Measurements from ENCODE around the gene BACH2. TPM values are rescaled to one million over a fixed set of nuclear protein-coding genes. Genes with fewer than 3 reads are reported as not detected.

Gene BACH2
- total and polyA plus RNA-seq, 2 of the 4 experiments (the other 2 are of a cell fraction), result 1.3 to 1.4 TPM

DNA sequence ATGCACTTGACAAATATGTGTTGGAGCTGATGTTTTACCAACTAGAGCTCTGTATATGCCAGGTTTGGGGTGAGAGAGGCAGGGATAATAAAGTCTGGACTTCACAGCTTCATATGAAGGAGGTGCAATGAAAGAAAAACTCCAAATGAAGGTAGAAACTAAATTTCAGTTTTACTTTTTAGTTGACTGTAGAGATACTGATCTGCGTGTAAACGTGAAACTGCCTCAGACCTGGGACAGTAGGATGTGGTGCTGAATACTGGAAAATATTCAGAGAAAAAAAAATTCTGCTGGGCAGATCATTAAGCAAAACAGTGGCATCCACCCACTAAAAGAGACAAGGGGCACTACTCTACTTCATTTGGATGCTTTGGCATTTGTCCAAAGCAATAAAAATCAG is 94.5 kb downstream of the BACH2 start:
- no peak for ATAC-seq (ENCODE audit: low read depth)

More for the DNA sequence above, 94.5 kb downstream of the BACH2 start:
- Histone ChIP-seq H3K9me1 (ENCODE audit: insufficient read depth, low read length) (peaks cover 3% of the 10 kb centered on the region; the same call in 1 of the 2 replicates), H3K9ac (ENCODE audit: low read depth, low read length) (no peak overlapping the region), H2AFZ (replicated peaks; ENCODE audit: low read length, poor library complexity) (no peak overlapping the region), H3K4ac (ENCODE audit: low read depth, low read length) (no peak overlapping the region), H3K4me1 (ENCODE audit: control insufficient read depth, insufficient read depth, low read length) (peaks cover 9% of the 10 kb centered on the region), H3K9me3 (ENCODE audit: control insufficient read depth, insufficient read depth, low read length) (no peaks in the 10 kb centered on the region), H3K36me3 (ENCODE audit: control insufficient read depth, insufficient read depth, low read length) (no peaks in the 10 kb centered on the region; the same call in 1 of the 2 replicates), H4K91ac (ENCODE audit: insufficient read depth, low read depth, low read length) (no peak overlapping the region), H4K20me1 (ENCODE audit: insufficient read depth, low read length) (no peaks in the 10 kb centered on the region), H4K5ac (ENCODE audit: low read depth, low read length) (no peak overlapping the region), H3K4me2 (ENCODE audit: low read depth, low read length) (no peak overlapping the region), H2BK120ac (ENCODE audit: low read depth, low read length) (no peak overlapping the region), H3K79me1 (ENCODE audit: low read depth in 1 of 2, low read length in 2 of 2) (no peaks in the 10 kb centered on the region), H2BK5ac (ENCODE audit: low read depth, low read length, poor library complexity, severe bottlenecking) (no peak overlapping the region), H3K27me3 (ENCODE audit: control insufficient read depth, insufficient read depth, low read length) (no peaks in the 10 kb centered on the region), H3K56ac (ENCODE audit: extremely low read depth, insufficient read depth, low read length) (no peak overlapping the region), H2AK5ac (ENCODE audit: low read depth, low read length) (no peak overlapping the region), H2BK15ac (ENCODE audit: low read depth, low read length) (no peak overlapping the region), H3K23ac (ENCODE audit: low read depth, low read length) (no peak overlapping the region), H2BK20ac (ENCODE audit: low read depth, low read length) (no peak overlapping the region), H3K18ac (ENCODE audit: low read depth, low read length) (no peak overlapping the region), H4K8ac (ENCODE audit: low read depth in 2 of 2, low read length in 2 of 2) (no peak overlapping the region), H3K14ac (replicated peaks; ENCODE audit: low read depth, low read length) (no peak overlapping the region), H2AK9ac (replicated peaks; ENCODE audit: low read depth, low read length, poor library complexity) (no peak overlapping the region), H3K27ac (ENCODE audit: insufficient read depth, low read length) (no peak overlapping the region), H3K4me3 (ENCODE audit: insufficient read depth, low read depth, low read length) (no peak overlapping the region)
- dilution Hi-C loops (cut with HindIII; ENCODE audit: low sequenced_read_pairs, unreplicated experiment) (no loop called here), in situ Hi-C loops (cut with MboI; ENCODE audit: low sequenced_read_pairs) (no loop called here), intact Hi-C loops (cut with micrococcal nuclease) (no loop called here)
- TF ChIP-seq RFX5 (IDR thresholded peaks at IDR 0.05; ENCODE audit: low read depth, low read length) (no peak), NFE2L2 (IDR thresholded peaks at IDR 0.05; ENCODE audit: low read depth, low read length) (no peak), ELK1 (IDR thresholded peaks at IDR 0.05; ENCODE audit: borderline replicate concordance, low read depth, low read length) (no peak), RCOR1 (IDR thresholded peaks at IDR 0.05; ENCODE audit: insufficient replicate concordance, low read length) (no peak), RAD21 (IDR thresholded peaks at IDR 0.05; ENCODE audit: low read length) (no peak), BHLHE40 (IDR thresholded peaks at IDR 0.05; ENCODE audit: low read depth, low read length) (no peak), POLR2A (IDR thresholded peaks at IDR 0.05; ENCODE audit: low read depth, low read length) (no peak), SMC3 (IDR thresholded peaks at IDR 0.05; ENCODE audit: low read depth, low read length) (no peak), MAFK (IDR thresholded peaks at IDR 0.05; ENCODE audit: low read depth, low read length) (no peak), FOS (IDR thresholded peaks at IDR 0.05; ENCODE audit: low read depth, low read length) (no peak), CTCF (conservative IDR thresholded peaks at IDR 0.05; ENCODE audit: low read depth, low read length) (no peak)
- no peak for DNase-seq
- ChIA-PET POLR2A (ENCODE audit: unreplicated experiment) (no interaction called here), CTCF (no interaction called here)
- WGBS, 2 experiments (ENCODE audit: extremely low coverage in 2 of 2, insufficient read length in 1 of 2), result no CpG with 5 or more reads among the region's 2 CpGs
- no TSS peak for BruUV-seq (replicated peaks)
